PC-9 (cell line): ENCODE data around the gene TTC39B.

Experiments
- CTCF ChIP-seq: fragments of 200-600 bp; sonication (generic); conservative IDR thresholded peaks from 2 replicates; pipeline ENCODE4 v1.6.1; 2017; ENCODE audit warnings: mixed run types, antibody characterized with exemption, mild to moderate bottlenecking, moderate library complexity
- EZH2 ChIP-seq: fragments of 200-600 bp; sonication (generic); IDR thresholded peaks from 2 replicates; pipeline ENCODE4 v1.8.0; 2017; ENCODE audit warnings: antibody characterized with exemption, low read depth

- no peak for TF ChIP-seq CTCF
- no peak for TF ChIP-seq EZH2
Measured at GRCh38 chr9:15176836-15177235, 130.2 kb downstream of the TTC39B start.
